GM12875 (cell line): ENCODE data around the gene SLC26A9.
"Not testable (repeated sequence)": the region's sequence is repeated elsewhere in the genome, so short reads cannot be mapped to it uniquely, and the experiment has no call there.

Experiments used
- H3K4me3 ChIP-seq: one replicate; pipeline ENCODE4 v1.5.1; 2011; ENCODE audit warnings: low read depth, low read length, control low read depth
- TF ChIP-seq, protein P1 (sequence below): IDR thresholded peaks from 2 replicates; pipeline ENCODE4 v1.5.1; 2011; ENCODE audit warnings: low read depth, mild to moderate bottlenecking, control low read depth, inconsistent platforms, low read length, moderate library complexity, borderline replicate concordance; ENCODE audit not compliant: insufficient read depth

SLC26A9 gene

DNA sequence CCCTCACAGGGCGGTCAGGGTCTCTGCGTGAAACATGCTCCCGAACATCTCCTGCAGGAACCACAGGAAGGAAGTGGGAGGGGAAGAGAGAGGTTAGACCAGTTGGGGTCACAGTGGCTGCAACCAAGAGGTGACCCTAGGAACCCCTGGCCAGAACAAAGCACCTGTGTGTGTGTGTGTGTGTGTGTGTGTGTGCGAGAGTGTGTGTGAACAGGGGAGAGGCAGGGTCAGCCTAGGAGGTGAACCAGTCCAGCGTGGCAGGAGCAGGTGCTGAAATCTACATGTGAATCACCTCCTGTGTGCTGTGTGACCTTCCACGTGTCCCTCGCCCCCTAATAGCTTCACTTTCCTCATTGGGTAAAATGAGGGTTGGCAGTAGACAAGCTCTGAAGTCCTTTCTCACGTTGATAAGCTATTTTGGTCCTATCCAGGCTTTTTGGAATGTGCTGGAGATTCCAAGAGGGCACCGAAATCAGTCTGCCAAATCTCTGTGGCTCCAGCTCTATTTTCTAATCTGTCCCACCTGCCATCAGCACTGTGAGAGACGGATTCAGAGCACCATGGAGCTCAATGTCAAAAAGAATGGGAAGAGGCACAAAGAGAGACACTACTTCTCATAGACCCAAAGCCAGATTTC, 27.8 kb downstream of the SLC26A9 start:
- TF ChIP-seq, protein P1, sequence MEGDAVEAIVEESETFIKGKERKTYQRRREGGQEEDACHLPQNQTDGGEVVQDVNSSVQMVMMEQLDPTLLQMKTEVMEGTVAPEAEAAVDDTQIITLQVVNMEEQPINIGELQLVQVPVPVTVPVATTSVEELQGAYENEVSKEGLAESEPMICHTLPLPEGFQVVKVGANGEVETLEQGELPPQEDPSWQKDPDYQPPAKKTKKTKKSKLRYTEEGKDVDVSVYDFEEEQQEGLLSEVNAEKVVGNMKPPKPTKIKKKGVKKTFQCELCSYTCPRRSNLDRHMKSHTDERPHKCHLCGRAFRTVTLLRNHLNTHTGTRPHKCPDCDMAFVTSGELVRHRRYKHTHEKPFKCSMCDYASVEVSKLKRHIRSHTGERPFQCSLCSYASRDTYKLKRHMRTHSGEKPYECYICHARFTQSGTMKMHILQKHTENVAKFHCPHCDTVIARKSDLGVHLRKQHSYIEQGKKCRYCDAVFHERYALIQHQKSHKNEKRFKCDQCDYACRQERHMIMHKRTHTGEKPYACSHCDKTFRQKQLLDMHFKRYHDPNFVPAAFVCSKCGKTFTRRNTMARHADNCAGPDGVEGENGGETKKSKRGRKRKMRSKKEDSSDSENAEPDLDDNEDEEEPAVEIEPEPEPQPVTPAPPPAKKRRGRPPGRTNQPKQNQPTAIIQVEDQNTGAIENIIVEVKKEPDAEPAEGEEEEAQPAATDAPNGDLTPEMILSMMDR = no peak
- no peak overlapping the region for H3K4me3 ChIP-seq

DNA sequence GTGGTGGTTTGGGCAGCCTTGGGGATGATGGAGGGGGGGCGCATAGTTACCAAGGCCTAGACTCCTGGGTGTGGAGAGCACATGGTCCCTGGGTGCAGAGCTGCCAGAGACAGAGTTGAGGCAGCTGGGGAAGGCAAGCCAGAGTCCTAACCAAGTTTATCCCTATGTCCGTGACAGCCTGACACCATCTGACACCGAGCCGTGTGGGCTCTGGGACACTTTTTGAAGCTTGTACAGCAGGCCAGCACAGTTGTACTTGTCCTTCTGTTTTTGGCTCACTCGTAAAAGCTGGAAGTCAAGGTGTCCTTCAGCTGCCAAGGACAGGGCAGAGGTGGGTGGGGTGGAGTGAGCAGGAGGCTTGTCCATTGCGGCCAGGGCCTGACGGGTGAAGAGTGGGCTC, 28.5 kb downstream of the SLC26A9 start:
- TF ChIP-seq, protein P1 = no peak
- no peak overlapping the region for H3K4me3 ChIP-seq

DNA sequence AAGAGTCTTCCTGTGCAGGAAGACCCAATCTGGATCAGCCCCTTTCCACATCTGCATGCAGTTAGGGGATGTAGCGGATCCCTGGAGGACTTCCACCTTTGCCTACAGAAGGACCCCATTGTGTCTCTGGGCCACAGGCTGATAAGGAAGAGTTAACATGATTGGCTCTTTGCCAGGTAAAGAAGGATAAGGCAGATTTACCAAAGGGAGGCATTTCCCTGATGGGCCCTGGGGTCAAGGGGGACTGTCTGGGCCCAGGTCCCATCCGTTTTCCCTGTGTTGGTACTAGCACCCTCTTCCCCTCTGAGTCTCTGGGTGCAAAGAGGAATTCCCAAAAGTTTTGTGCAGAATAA, 29.1 kb downstream of the SLC26A9 start:
- no peak overlapping the region for H3K4me3 ChIP-seq
- TF ChIP-seq, protein P1 = no peak

DNA sequence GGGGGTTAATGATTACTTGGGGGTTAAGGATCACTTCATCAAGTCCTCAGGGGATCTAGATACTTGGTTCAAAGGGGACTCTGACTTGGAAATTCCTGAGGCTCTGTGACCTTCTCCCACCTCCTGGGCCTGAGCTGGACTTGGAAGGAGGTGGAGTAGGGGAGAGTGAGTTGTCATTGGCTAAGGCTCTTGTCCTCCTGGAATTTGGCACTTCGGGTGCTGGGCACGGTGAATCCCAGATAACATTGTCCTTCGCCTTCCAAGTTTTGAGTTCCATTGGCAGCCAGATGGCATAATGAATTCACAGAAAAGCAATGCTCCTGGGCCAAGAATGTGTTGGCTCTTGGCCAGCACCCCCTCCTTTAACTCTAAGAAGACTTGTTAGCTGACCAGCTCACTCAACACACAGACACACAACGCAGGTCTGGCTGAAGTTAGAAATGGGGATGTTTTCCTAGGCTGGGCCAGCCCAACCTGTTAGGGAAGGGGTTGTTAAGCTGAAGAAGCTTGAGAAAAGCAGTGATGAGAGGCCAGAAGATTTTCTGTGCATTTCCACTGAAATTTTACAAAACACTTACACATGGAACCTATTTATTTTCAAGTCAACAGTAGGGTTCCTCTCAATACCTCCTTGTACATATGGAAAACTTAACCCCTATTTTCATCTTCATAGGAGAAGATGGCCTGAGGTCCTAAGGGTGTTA, 29.7 kb downstream of the SLC26A9 start:
- TF ChIP-seq, protein P1 = no peak
- H3K4me3 ChIP-seq = no peak overlapping the region

DNA sequence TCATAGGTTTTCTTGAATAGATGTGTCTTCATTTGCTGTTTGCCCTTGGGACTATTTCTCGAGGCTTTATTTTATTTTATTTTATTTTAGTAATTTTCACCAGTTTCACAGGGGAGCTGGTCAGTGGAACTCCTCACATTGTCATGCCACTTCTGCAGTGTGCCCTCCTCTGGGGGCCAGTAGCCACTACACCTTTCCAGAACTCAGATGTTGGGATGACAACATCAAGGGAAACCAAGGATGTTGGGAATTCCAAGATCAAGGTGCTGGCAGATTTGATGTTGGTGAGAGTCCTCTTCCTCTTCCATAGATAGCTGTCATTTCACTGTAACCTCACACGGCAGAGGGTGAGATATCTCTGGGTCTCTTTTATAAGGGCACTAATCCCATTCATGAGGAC, 35.5 kb downstream of the SLC26A9 start:
- TF ChIP-seq, protein P1 = peak; percentile 43; the same call in 1 of the 2 replicates
- no peak overlapping the region for H3K4me3 ChIP-seq

DNA sequence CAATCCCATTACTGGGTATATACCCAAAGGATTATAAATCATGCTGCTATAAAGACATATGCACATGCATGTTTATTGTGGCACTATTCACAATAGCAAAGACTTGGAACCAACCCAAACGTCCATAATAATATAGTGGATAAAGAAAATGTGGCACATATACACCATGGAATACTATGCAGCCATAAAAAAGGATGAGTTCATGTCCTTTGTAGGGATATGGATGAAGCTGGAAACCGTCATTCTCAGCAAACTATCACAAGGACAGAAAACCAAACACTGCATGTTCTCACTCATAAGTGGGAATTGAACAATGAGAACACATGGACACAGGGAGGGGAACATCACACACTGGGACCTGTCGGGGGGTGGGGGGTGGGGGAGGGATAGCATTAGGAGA, 38.2 kb downstream of the SLC26A9 start:
- not testable (repeated sequence) for H3K4me3 ChIP-seq

DNA sequence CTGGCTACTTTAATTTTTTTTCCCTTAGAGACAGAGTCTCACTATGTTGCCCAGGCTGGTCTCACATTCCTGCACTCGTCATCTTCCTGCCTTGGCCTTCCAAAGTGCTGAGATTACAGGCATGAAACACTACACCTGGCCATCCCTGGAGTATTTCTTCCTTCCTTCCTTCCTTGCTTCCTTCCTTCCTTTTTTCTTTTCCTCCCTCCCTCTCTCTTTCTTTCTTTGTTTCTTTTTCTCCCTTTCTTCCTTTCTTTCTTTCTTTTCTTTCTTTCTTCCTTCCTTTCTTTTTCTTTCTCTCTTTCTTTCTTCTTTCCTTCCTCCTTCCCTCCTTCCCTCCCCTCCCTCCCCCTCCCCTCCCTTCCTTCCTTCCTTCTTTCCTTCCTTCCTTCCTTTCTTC, 46.9 kb downstream of the SLC26A9 start:
- TF ChIP-seq, protein P1 = no peak
- no peak overlapping the region for H3K4me3 ChIP-seq

DNA sequence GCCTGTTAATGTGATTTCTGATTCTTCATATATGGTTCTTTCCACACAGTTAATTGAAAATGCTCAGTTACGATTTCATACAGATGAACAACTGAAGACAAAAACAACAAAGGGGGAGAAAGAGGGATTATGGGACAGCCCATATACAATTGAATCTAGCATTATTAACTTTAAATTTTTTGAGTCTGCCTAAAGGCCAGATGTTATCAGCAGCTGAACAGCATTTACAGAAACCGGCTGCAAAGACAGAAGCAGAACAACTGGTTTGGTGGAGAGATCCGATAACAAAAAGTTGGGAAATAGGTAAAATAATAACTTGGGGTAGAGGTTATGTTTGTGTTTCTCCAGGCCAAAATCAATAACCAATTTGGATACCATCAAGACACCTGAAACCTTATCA, 49.1 kb downstream of the SLC26A9 start:
- H3K4me3 ChIP-seq = not testable (repeated sequence)

DNA sequence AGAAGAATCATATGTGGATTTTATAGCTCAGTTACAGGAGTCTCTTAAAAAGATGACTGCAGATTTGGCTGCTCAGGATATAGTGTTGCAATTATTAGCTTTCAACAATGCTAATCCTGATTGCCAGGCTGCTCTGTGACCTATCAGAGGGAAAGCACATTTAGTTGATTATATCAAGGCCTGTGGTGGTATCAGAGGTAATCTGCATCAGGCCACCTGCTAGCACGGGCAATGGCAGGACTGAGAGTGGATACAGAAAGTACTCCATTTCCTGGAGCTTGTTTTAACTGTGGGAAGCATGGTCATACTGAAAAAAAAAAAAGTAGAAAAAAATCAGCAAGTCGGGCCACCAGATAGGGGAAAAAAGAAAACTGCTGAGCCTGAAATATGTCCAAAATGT, 51.1 kb downstream of the SLC26A9 start:
- H3K4me3 ChIP-seq = not testable (repeated sequence)

DNA sequence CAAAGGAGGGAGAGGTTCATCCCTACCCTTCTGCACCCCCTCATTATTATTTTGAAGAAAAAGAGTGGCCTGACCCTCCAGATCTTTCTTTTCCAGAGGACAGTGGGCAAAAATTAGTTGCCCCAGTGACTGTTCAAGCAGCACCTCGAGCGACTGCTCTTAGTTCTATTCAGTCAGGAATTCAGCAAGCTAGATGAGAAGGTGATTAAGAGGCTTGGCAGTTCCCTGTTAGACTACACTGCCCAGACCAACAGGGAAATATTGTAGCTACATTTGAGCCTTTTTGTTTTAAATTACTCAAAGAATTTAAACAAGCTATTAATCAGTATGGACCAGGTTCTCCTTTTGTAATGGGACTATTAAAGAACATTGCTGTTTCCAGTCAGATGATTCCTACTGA, 51.8 kb downstream of the SLC26A9 start:
- H3K4me3 ChIP-seq = not testable (repeated sequence)

DNA sequence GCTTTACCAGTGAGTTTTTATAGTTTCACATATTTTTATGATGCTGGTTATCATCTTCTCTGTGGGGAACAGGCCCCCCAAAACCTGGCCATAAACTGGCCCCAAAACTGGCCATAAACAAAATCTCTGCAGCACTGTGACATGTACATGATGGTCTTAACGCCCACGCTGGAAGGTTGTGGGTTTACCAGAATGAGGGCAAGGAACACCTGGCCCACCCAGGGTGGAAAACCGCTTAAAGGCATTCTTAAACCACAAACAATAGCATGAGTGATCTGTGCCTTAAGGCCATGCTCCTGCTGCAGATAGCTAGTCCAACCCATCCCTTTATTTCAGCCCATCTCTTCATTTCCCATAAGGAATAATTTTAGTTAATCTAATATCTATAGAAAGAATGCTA, 52.6 kb downstream of the SLC26A9 start:
- not testable (repeated sequence) for H3K4me3 ChIP-seq

DNA sequence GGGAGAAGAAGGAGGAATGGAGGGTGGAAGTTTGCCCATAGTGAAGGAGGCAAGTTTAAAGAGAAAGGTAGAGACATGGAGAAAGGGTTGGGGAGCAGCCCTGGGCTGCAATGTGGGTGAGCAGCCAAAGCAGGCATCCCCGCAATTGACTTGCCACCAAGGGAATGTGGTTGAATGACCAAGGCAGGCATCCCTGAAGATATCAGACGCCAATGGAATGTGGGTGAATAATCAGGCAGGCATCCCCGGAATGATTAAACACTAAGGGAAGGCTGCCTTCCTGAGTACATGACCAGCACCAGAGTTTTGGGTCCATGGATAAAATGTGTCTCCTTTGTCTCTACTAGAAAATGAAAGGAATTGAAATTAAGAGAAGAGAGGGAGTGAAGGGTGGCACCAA, 53.5 kb downstream of the SLC26A9 start:
- H3K4me3 ChIP-seq = not testable (repeated sequence)
